Measurements from ENCODE around the gene ZNF454. TPM values are rescaled to one million over a fixed set of nuclear protein-coding genes. Genes with fewer than 3 reads are reported as not detected.

ZNF454 gene
- total and polyA plus RNA-seq, 2 donors (not counting 1 experiment from before 2014, with no cell fraction given), result 0.22 TPM; not detected in 1

DNA sequence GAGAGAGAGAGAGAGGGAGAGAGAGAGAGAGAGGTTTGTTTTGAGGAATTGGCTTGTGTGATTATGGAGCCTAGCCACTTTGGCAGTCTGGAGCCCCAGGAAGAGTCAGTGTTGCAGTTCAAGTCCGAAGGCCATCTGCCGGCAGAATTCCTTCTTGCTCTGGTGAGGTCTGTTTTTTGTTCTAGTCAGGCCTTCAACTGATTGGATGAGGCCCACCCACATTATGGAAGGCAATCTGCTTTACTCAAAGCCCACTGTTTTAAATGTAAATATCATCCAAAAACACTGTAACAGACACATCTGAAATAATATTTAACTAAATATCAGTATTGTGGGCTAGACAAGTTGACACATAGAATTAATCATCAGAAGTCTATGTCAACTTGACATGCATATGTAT is 65.6 kb downstream of the ZNF454 start:
- Histone ChIP-seq H3K79me2 (ENCODE audit: control insufficient read depth, insufficient read depth, low read length) (no peaks in the 10 kb centered on the region), H2AFZ (ENCODE audit: insufficient read depth, low read depth, low read length, poor library complexity, severe bottlenecking) (no peak overlapping the region), H4K20me1 (ENCODE audit: control insufficient read depth, insufficient read depth, low read length, poor library complexity, severe bottlenecking) (no peaks in the 10 kb centered on the region), H3K9me3 (ENCODE audit: control extremely low read depth in 1 of 3, control insufficient read depth in 2 of 3, insufficient read depth in 1 of 3, low read length in 2 of 3) (peaks cover 3 to 12% (median 6%) of the 10 kb centered on the region in 3 donors), H3K4me2 (replicated peaks; ENCODE audit: low read depth, low read length, poor library complexity, severe bottlenecking) (no peak overlapping the region), H3K36me3 (replicated peaks in 1 of 2; ENCODE audit: control extremely low read depth in 1 of 2, control insufficient read depth in 1 of 2, extremely low read depth in 1 of 2, insufficient read depth in 2 of 2, low read length in 1 of 2) (no peaks in the 10 kb centered on the region), H3K27me3 (replicated peaks in 1 of 4; ENCODE audit: control extremely low read depth in 1 of 4, control insufficient read depth in 3 of 4, insufficient read depth in 4 of 4, low read length in 3 of 4) (peaks cover 0 to 2% (median 0%) of the 10 kb centered on the region in 4 experiments), H3K4me3 (ENCODE audit: control extremely low read depth in 1 of 5, extremely low read depth in 1 of 5, insufficient read depth in 1 of 5, low read depth in 2 of 5, low read length in 4 of 5) (no peak overlapping the region), H3K27ac (ENCODE audit: low read length in 2 of 2) (no peak overlapping the region), H3K9ac (ENCODE audit: low read length) (no peak overlapping the region), H3K4me1 (ENCODE audit: control insufficient read depth in 2 of 2, insufficient read depth in 2 of 2, low read length in 2 of 2) (no peaks in the 10 kb centered on the region)
- Mint-ChIP-seq H3K4me3 (no peak overlapping the region), H3K4me1 (no peaks in the 10 kb centered on the region), H3K27me3 (peaks cover 12% of the 10 kb centered on the region), H3K9me3 (ENCODE audit: insufficient read depth) (peaks cover 10% of the 10 kb centered on the region), H3K27ac (no peak overlapping the region)
- CTCF ChIA-PET, result no interaction called here
- TF ChIP-seq EZH2 (IDR thresholded peaks at IDR 0.05; ENCODE audit: borderline replicate concordance, insufficient read depth, low read depth, low read length, poor library complexity, severe bottlenecking), result no peak
- TF ChIP-seq, protein P1, sequence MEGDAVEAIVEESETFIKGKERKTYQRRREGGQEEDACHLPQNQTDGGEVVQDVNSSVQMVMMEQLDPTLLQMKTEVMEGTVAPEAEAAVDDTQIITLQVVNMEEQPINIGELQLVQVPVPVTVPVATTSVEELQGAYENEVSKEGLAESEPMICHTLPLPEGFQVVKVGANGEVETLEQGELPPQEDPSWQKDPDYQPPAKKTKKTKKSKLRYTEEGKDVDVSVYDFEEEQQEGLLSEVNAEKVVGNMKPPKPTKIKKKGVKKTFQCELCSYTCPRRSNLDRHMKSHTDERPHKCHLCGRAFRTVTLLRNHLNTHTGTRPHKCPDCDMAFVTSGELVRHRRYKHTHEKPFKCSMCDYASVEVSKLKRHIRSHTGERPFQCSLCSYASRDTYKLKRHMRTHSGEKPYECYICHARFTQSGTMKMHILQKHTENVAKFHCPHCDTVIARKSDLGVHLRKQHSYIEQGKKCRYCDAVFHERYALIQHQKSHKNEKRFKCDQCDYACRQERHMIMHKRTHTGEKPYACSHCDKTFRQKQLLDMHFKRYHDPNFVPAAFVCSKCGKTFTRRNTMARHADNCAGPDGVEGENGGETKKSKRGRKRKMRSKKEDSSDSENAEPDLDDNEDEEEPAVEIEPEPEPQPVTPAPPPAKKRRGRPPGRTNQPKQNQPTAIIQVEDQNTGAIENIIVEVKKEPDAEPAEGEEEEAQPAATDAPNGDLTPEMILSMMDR (IDR thresholded peaks at IDR 0.05), result no peak
- intact Hi-C loops (cut with micrococcal nuclease), result no loop called here
- DNase-seq, result no peak
- WGBS (ENCODE audit: insufficient coverage), result 86% methylated on average over 2 of the region's 2 CpGs
- POLR2A ChIA-PET, result no interaction called here
- no peak for ATAC-seq (ENCODE audit: low read depth)

DNA sequence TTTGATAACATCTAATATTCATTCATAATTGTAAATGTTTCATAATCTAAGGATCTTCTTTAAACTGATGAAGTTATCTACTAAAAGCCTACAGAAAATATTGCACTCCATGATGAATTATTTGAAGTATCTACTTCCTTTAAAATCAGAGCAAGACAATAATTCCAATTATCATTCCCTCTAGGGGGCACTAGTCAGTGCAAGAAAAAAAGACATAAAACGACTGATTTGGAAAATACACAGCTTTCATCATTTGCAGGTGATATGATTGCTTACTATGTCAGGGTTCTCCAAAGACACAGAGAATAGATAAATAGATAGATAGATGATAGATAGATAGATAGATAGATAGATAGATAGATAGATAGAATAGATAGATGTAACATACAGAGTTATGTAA is 67.7 kb downstream of the ZNF454 start:
- intact Hi-C loops (cut with micrococcal nuclease), result no loop called here
- peaks cover 8% of the 10 kb centered on the region for H3K9me3 Mint-ChIP-seq (ENCODE audit: insufficient read depth)

More for the DNA sequence above, 67.7 kb downstream of the ZNF454 start:
- ChIA-PET CTCF (no interaction called here), POLR2A (no interaction called here)
- no peaks in the 10 kb centered on the region for H3K4me1 Mint-ChIP-seq
- H3K4me3 ChIP-seq (ENCODE audit: control extremely low read depth in 1 of 5, extremely low read depth in 1 of 5, insufficient read depth in 1 of 5, low read depth in 2 of 5, low read length in 4 of 5), result no peak overlapping the region
- TF ChIP-seq, protein P1 (IDR thresholded peaks at IDR 0.05), result no peak
- no peak for TF ChIP-seq EZH2 (IDR thresholded peaks at IDR 0.05; ENCODE audit: borderline replicate concordance, insufficient read depth, low read depth, low read length, poor library complexity, severe bottlenecking)
- H3K27ac ChIP-seq (ENCODE audit: low read length in 2 of 2), result no peak overlapping the region
- no peak overlapping the region for H3K9ac ChIP-seq (ENCODE audit: low read length)
- H3K4me1 ChIP-seq (ENCODE audit: control insufficient read depth in 2 of 2, insufficient read depth in 2 of 2, low read length in 2 of 2), result no peaks in the 10 kb centered on the region
- H3K27me3 ChIP-seq (replicated peaks in 1 of 4; ENCODE audit: control extremely low read depth in 1 of 4, control insufficient read depth in 3 of 4, insufficient read depth in 4 of 4, low read length in 3 of 4), result peaks cover 0 to 2% (median 0%) of the 10 kb centered on the region in 4 experiments
- H3K4me2 ChIP-seq (replicated peaks; ENCODE audit: low read depth, low read length, poor library complexity, severe bottlenecking), result no peak overlapping the region
- H3K27me3 Mint-ChIP-seq, result peaks cover 4% of the 10 kb centered on the region
- no peaks in the 10 kb centered on the region for H3K36me3 ChIP-seq (replicated peaks in 1 of 2; ENCODE audit: control extremely low read depth in 1 of 2, control insufficient read depth in 1 of 2, extremely low read depth in 1 of 2, insufficient read depth in 2 of 2, low read length in 1 of 2)
- no peaks in the 10 kb centered on the region for H4K20me1 ChIP-seq (ENCODE audit: control insufficient read depth, insufficient read depth, low read length, poor library complexity, severe bottlenecking)
- no peak for DNase-seq
- peaks cover 6 to 18% (median 9%) of the 10 kb centered on the region in 3 donors for H3K9me3 ChIP-seq (ENCODE audit: control extremely low read depth in 1 of 3, control insufficient read depth in 2 of 3, insufficient read depth in 1 of 3, low read length in 2 of 3)
- H2AFZ ChIP-seq (ENCODE audit: insufficient read depth, low read depth, low read length, poor library complexity, severe bottlenecking), result no peak overlapping the region
- no peak for ATAC-seq (ENCODE audit: low read depth)
- no peak overlapping the region for H3K27ac Mint-ChIP-seq
- no CpG with 5 or more reads among the region's 1 CpG for WGBS (ENCODE audit: insufficient coverage)
- no peaks in the 10 kb centered on the region for H3K79me2 ChIP-seq (ENCODE audit: control insufficient read depth, insufficient read depth, low read length)
- no peak overlapping the region for H3K4me3 Mint-ChIP-seq

Other genes starting within 250 kb of the ZNF454 start
- gene ZNF354A, start 210.5 kb upstream of the ZNF454 start, total RNA-seq, result 18.2 and 20.3 TPM in 2 replicates
- gene ZNF354A, start 210.5 kb upstream of the ZNF454 start, polyA plus RNA-seq, result 10.0 and 12.5 TPM in 2 replicates
- 34.6 and 37.5 TPM in 2 replicates for gene ZNF354B, start 81.2 kb upstream of the ZNF454 start, total RNA-seq
- 17.1 and 19.5 TPM in 2 replicates for gene ZNF354B, start 81.2 kb upstream of the ZNF454 start, polyA plus RNA-seq
- gene ZFP2, start 45.3 kb upstream of the ZNF454 start, total RNA-seq, result 1.8 and 2.2 TPM in 2 replicates
- gene ZFP2, start 45.3 kb upstream of the ZNF454 start, polyA plus RNA-seq, result 0.72 and 1.1 TPM in 2 replicates
- gene GRM6, start 54.1 kb downstream of the ZNF454 start, total RNA-seq, result not detected in 2 replicates
- not detected in 2 replicates for gene GRM6, start 54.1 kb downstream of the ZNF454 start, polyA plus RNA-seq
- 13.2 and 14.7 TPM in 2 replicates for gene ZNF879, start 82.6 kb downstream of the ZNF454 start, total RNA-seq
- gene ZNF879, start 82.6 kb downstream of the ZNF454 start, polyA plus RNA-seq, result 1.9 and 2.4 TPM in 2 replicates
- 9.1 and 9.5 TPM in 2 replicates for gene ZNF354C, start 119.2 kb downstream of the ZNF454 start, total RNA-seq
- gene ZNF354C, start 119.2 kb downstream of the ZNF454 start, polyA plus RNA-seq, result 2.2 and 2.3 TPM in 2 replicates